ENCODE data around the gene TEX30. TPM values are rescaled to one million over a fixed set of nuclear protein-coding genes. Genes with fewer than 3 reads are reported as not detected.
"Not testable (repeated sequence)": the region's sequence is repeated elsewhere in the genome, so short reads cannot be mapped to it uniquely, and the experiment has no call there.

The TEX30 gene
- polyA plus RNA-seq (2013, experiment 1 of 2; ENCODE audit: insufficient read length) = 18.8 TPM
- 8.9 TPM for polyA plus RNA-seq (2013, experiment 2 of 2; ENCODE audit: insufficient read length)

GRCh38 chr13:102773441-102774213 lies at the start of gene TEX30:
Gene TEX30 (minus strand): TSS chr13:102773786. CDS start chr13:102770026, 3,760 bp downstream.
- DNase-seq = peak; percentile 88

- DNase-seq = no peak
Observed at GRCh38 chr13:102817907-102818306, 44.3 kb upstream of the TEX30 start.

GRCh38 chr13:102817241-102817640 lies 43.7 kb upstream of the TEX30 start:
- no peak for DNase-seq

- no peak for DNase-seq
Observed at GRCh38 chr13:102816708-102817107, 43.1 kb upstream of the TEX30 start.

GRCh38 chr13:102815788-102816187 lies 42.2 kb upstream of the TEX30 start:
- DNase-seq = no peak

- DNase-seq = no peak
Observed at GRCh38 chr13:102814793-102815192, 41.2 kb upstream of the TEX30 start.

GRCh38 chr13:102814025-102814607 lies 40.5 kb upstream of the TEX30 start:
- DNase-seq = no peak

GRCh38 chr13:102812611-102813287 lies 39.2 kb upstream of the TEX30 start:
- no peak for DNase-seq

GRCh38 chr13:102807699-102808098 lies 34.1 kb upstream of the TEX30 start:
- DNase-seq = no peak

GRCh38 chr13:102805680-102806079 lies 32.1 kb upstream of the TEX30 start:
- DNase-seq = no peak

- DNase-seq = peak; percentile 85
Observed at GRCh38 chr13:102800145-102801041, 26.8 kb upstream of the TEX30 start.

GRCh38 chr13:102799426-102800144 lies 26.0 kb upstream of the TEX30 start:
- DNase-seq = peak; percentile 20

- peak; percentile 93 for DNase-seq
Observed at GRCh38 chr13:102798581-102799425, 25.2 kb upstream of the TEX30 start, which contains the start of the genes BIVM and POGLUT2. Gene BIVM (plus strand): TSS chr13:102799119. CDS start chr13:102807268, 8,149 bp downstream. Gene POGLUT2 (minus strand): TSS chr13:102798976. CDS start chr13:102798670, 306 bp downstream.

GRCh38 chr13:102793611-102794355 lies 20.2 kb upstream of the TEX30 start:
- DNase-seq = no peak

- DNase-seq = peak; percentile 66
Observed at GRCh38 chr13:102792396-102792795, 18.8 kb upstream of the TEX30 start.

GRCh38 chr13:102788683-102789082 lies 15.1 kb upstream of the TEX30 start:
- no peak for DNase-seq

GRCh38 chr13:102784483-102784882 lies 10.9 kb upstream of the TEX30 start:
- DNase-seq = no peak

- no peak for DNase-seq
Observed at GRCh38 chr13:102781591-102781990, 8.0 kb upstream of the TEX30 start.

GRCh38 chr13:102780656-102781055 lies 7.1 kb upstream of the TEX30 start:
- not testable (repeated sequence) for DNase-seq

Measured in fibroblast of skin of back (primary cell).